SH-SY5Y (cell line): ENCODE data around the gene MRPL41.

Source experiments
- GATA2 ChIP-seq: IDR thresholded peaks from 2 replicates; pipeline ENCODE4 v1.6.1; 2011; ENCODE audit warnings: mild to moderate bottlenecking, low read depth, low read length
- GATA3 ChIP-seq: IDR thresholded peaks from 2 replicates; pipeline ENCODE4 v1.6.1; 2011; ENCODE audit warnings: low read depth, mild to moderate bottlenecking, low read length, moderate library complexity

The MRPL41 gene

GRCh38 chr9:137520614-137521404 lies 30.9 kb upstream of the MRPL41 start:
- TF ChIP-seq GATA3: no peak
- TF ChIP-seq GATA2: no peak

- no peak for TF ChIP-seq GATA2
- TF ChIP-seq GATA3: no peak
Observed at GRCh38 chr9:137521405-137521985, 30.2 kb upstream of the MRPL41 start.

- TF ChIP-seq GATA2: no peak
- TF ChIP-seq GATA3: no peak
Observed at GRCh38 chr9:137522746-137523455, 28.8 kb upstream of the MRPL41 start.

- TF ChIP-seq GATA2 (no peak), GATA3 (no peak)
Observed at GRCh38 chr9:137524161-137524980, 27.3 kb upstream of the MRPL41 start.

- no peak for TF ChIP-seq GATA3
Observed at GRCh38 chr9:137524981-137525317, 26.7 kb upstream of the MRPL41 start.

GRCh38 chr9:137530331-137530730 lies 21.3 kb upstream of the MRPL41 start:
- TF ChIP-seq GATA3 (no peak), GATA2 (no peak)

- no peak for TF ChIP-seq GATA2
- no peak for TF ChIP-seq GATA3
Observed at GRCh38 chr9:137531099-137531765, 20.4 kb upstream of the MRPL41 start.

- no peak for TF ChIP-seq GATA2
- TF ChIP-seq GATA3: no peak
Observed at GRCh38 chr9:137534256-137535119, 17.2 kb upstream of the MRPL41 start.

GRCh38 chr9:137535120-137535428 lies 16.6 kb upstream of the MRPL41 start:
- no peak for TF ChIP-seq GATA2
- no peak for TF ChIP-seq GATA3

- TF ChIP-seq GATA3 (no peak), GATA2 (no peak)
Observed at GRCh38 chr9:137538058-137538457, 13.6 kb upstream of the MRPL41 start.

- TF ChIP-seq GATA3 (no peak), GATA2 (no peak)
Observed at GRCh38 chr9:137540536-137540935, 11.1 kb upstream of the MRPL41 start.

- TF ChIP-seq GATA2 (no peak), GATA3 (no peak)
Observed at GRCh38 chr9:137542486-137542885, 9.2 kb upstream of the MRPL41 start.
